ENCODE measurements around the gene PCGF3.
A peak's percentile ranks its signal among the peaks of the same experiment; 100 is the strongest.

DNA sequence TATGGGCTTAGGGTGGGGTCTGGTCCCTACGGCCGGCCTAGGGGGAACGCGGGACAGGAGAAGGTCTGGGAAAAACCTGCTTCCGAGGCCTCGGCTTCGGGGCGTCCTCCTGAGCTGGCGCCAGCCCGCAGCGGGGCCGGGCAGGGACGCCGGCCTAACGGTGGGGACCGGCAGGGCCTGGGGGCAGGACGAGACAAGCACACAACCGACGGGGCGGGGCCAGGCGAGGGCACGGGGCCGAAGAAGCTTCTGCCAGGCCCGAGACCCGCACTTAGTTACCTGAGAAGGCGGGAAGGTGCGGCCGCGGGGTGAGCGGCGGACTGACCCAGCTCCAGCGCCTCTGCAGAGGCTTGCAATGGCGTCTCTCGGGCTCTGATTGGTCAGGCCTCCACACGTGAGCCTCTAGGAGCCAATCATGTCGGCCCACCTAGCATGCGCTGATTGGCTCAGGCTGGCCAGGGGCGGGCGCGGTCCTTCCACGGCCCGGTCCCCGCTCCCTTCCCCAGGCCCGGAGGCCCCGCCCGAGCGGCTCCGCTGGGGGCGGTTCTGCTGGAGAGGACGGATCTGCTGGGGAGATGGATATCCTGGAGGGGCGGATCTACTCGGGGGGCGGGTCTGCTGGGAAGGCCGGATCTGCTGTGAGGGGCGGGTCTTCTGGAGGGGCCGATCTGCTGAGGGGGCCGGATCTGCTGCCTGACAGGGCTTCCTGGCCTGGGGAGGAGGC, 76.0 kb downstream of the PCGF3 start:
- TF ChIP-seq, protein P1, sequence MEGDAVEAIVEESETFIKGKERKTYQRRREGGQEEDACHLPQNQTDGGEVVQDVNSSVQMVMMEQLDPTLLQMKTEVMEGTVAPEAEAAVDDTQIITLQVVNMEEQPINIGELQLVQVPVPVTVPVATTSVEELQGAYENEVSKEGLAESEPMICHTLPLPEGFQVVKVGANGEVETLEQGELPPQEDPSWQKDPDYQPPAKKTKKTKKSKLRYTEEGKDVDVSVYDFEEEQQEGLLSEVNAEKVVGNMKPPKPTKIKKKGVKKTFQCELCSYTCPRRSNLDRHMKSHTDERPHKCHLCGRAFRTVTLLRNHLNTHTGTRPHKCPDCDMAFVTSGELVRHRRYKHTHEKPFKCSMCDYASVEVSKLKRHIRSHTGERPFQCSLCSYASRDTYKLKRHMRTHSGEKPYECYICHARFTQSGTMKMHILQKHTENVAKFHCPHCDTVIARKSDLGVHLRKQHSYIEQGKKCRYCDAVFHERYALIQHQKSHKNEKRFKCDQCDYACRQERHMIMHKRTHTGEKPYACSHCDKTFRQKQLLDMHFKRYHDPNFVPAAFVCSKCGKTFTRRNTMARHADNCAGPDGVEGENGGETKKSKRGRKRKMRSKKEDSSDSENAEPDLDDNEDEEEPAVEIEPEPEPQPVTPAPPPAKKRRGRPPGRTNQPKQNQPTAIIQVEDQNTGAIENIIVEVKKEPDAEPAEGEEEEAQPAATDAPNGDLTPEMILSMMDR (IDR thresholded peaks at IDR 0.05 in 2 of 3, conservative IDR thresholded peaks at IDR 0.05 in 1 of 3; ENCODE audit: control insufficient read depth in 2 of 3, extremely low read depth in 1 of 3, insufficient read depth in 1 of 3, low read depth in 3 of 3, low read length in 3 of 3), result no peak
- TF ChIP-seq, protein P2, sequence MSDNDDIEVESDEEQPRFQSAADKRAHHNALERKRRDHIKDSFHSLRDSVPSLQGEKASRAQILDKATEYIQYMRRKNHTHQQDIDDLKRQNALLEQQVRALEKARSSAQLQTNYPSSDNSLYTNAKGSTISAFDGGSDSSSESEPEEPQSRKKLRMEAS (IDR thresholded peaks at IDR 0.05; ENCODE audit: low read depth, low read length), result peak; percentile 91
- no peak for TF ChIP-seq EP300 (IDR thresholded peaks at IDR 0.05; ENCODE audit: borderline replicate concordance in 1 of 2, control insufficient read depth in 1 of 2, low read depth in 2 of 2, low read length in 2 of 2)
- TF ChIP-seq, protein P3, sequence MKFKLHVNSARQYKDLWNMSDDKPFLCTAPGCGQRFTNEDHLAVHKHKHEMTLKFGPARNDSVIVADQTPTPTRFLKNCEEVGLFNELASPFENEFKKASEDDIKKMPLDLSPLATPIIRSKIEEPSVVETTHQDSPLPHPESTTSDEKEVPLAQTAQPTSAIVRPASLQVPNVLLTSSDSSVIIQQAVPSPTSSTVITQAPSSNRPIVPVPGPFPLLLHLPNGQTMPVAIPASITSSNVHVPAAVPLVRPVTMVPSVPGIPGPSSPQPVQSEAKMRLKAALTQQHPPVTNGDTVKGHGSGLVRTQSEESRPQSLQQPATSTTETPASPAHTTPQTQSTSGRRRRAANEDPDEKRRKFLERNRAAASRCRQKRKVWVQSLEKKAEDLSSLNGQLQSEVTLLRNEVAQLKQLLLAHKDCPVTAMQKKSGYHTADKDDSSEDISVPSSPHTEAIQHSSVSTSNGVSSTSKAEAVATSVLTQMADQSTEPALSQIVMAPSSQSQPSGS (IDR thresholded peaks at IDR 0.05; ENCODE audit: low read length), result no peak
- no peak for TF ChIP-seq KDM1A (IDR thresholded peaks at IDR 0.05; ENCODE audit: borderline replicate concordance)
- no peak for TF ChIP-seq EZH2 (IDR thresholded peaks at IDR 0.05; ENCODE audit: borderline replicate concordance, control insufficient read depth, low read depth, low read length)
- no peak for TF ChIP-seq RCOR1 (conservative IDR thresholded peaks at IDR 0.05; ENCODE audit: low read depth, low read length)
- no peak for TF ChIP-seq ZNF24 (IDR thresholded peaks at IDR 0.05)
- TF ChIP-seq, protein P4, sequence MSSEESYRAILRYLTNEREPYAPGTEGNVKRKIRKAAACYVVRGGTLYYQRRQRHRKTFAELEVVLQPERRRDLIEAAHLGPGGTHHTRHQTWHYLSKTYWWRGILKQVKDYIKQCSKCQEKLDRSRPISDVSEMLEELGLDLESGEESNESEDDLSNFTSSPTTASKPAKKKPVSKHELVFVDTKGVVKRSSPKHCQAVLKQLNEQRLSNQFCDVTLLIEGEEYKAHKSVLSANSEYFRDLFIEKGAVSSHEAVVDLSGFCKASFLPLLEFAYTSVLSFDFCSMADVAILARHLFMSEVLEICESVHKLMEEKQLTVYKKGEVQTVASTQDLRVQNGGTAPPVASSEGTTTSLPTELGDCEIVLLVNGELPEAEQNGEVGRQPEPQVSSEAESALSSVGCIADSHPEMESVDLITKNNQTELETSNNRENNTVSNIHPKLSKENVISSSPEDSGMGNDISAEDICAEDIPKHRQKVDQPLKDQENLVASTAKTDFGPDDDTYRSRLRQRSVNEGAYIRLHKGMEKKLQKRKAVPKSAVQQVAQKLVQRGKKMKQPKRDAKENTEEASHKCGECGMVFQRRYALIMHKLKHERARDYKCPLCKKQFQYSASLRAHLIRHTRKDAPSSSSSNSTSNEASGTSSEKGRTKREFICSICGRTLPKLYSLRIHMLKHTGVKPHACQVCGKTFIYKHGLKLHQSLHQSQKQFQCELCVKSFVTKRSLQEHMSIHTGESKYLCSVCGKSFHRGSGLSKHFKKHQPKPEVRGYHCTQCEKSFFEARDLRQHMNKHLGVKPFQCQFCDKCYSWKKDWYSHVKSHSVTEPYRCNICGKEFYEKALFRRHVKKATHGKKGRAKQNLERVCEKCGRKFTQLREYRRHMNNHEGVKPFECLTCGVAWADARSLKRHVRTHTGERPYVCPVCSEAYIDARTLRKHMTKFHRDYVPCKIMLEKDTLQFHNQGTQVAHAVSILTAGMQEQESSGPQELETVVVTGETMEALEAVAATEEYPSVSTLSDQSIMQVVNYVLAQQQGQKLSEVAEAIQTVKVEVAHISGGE (CRISPR knock-in tag; IDR thresholded peaks at IDR 0.05), result no peak
- TF ChIP-seq BHLHE40 (IDR thresholded peaks at IDR 0.05; ENCODE audit: borderline replicate concordance in 1 of 2, low read depth in 2 of 2, low read length in 1 of 2), result peak; percentile 76 to 90
- peak; percentile 96 for TF ChIP-seq POLR2AphosphoS5 (IDR thresholded peaks at IDR 0.05; ENCODE audit: low read length)
- TF ChIP-seq RBBP5 (conservative IDR thresholded peaks at IDR 0.05), result no peak

Measured in GM12878 (cell line).